ENCODE results near the gene CKAP2L.
"Not testable (repeated sequence)": the region's sequence is repeated elsewhere in the genome, so short reads cannot be mapped to it uniquely, and the experiment has no call there.

Gene CKAP2L

DNA sequence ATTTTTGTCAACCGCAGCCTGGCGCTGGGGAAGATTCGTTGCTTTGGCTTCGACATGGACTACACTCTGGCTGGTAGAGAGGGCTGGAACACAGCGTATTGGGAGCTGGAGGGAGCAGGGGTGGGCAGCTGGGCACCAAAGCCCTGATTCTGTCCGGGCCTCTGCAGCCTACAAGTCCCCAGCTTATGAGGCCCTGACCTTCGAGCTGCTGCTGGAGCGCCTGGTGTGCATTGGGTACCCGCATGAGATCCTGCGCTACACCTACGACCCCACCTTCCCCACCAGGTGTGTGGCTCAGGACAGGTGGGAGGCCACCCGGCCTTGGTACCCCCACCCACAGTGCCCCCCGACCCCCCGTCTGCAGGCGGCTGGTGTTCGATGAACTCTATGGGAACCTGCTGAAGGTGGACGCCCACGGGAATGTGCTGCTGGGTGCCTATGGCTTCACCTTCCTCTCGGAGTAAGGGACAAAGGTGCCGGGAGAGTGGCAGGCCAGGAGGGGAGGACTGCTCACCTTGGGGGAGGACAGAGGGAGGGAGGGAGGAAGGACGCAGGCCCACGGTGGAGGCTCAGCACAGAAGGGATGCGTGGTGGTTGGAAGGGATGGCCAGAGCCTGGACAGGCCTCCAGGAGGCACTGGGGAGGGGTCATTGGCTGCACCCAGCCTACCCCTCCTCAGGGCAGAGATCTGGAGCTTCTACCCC is 42.4 kb downstream of the CKAP2L start:
- H3K36me3 ChIP-seq (ENCODE audit: control insufficient read depth in 2 of 2, insufficient read depth in 2 of 2, low read length in 2 of 2): no peaks in the 10 kb centered on the region
- H3K9ac ChIP-seq (ENCODE audit: low read depth in 1 of 2, low read length in 2 of 2): no peak overlapping the region
- peaks cover 0 to 2% of the 10 kb centered on the region in 2 donors for H3K27me3 ChIP-seq (ENCODE audit: control insufficient read depth in 2 of 2, insufficient read depth in 2 of 2, low read length in 2 of 2)
- H3K4me1 ChIP-seq (ENCODE audit: control insufficient read depth in 2 of 2, insufficient read depth in 2 of 2, low read length in 2 of 2): no peaks in the 10 kb centered on the region
- no peaks in the 10 kb centered on the region for H3K9me3 ChIP-seq (ENCODE audit: control insufficient read depth in 2 of 2, low read length in 2 of 2)
- H3K27ac ChIP-seq (ENCODE audit: low read depth in 2 of 2, low read length in 2 of 2): no peak overlapping the region
- H3K4me3 ChIP-seq (ENCODE audit: low read length in 2 of 2): no peak overlapping the region

DNA sequence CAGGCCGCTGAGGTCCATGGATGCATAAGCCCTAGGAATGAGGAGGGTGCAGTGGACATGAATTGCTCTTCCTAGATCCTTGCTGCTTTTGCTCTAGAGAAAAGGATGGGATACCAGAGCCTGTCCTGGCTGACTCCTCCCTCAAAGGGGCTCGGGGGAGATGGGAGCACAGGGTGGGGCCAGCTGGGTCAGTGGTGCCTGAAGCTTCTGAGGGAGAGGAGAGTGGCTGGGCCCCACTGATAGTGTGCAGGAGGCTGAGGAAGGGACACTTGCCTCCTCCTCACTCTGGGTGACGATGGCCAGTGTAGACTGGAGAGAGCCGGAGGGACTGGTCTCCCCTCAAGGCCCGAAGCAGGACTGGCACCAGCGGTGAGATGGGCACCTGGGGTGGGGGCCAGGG is 43.6 kb downstream of the CKAP2L start, which contains the start of gene NT5DC4:
TSS of gene NT5DC4 (plus strand) at position 236 of the 400 bp plus-strand sequence. CDS start at position 296, 60 bp downstream.
- H3K4me1 ChIP-seq (ENCODE audit: control insufficient read depth in 2 of 2, insufficient read depth in 2 of 2, low read length in 2 of 2): no peaks in the 10 kb centered on the region
- no peak within 1 kb of the TSS for H3K9ac ChIP-seq (ENCODE audit: low read depth in 1 of 2, low read length in 2 of 2)
- no peak within 1 kb of the TSS for H3K27ac ChIP-seq (ENCODE audit: low read depth in 2 of 2, low read length in 2 of 2)
- H3K36me3 ChIP-seq (ENCODE audit: control insufficient read depth in 2 of 2, insufficient read depth in 2 of 2, low read length in 2 of 2): no peaks in the 10 kb centered on the region
- H3K4me3 ChIP-seq (ENCODE audit: low read length in 2 of 2): no peak within 1 kb of the TSS
- peaks cover 0 to 2% of the 10 kb centered on the region in 2 donors for H3K27me3 ChIP-seq (ENCODE audit: control insufficient read depth in 2 of 2, insufficient read depth in 2 of 2, low read length in 2 of 2)
- no peaks in the 10 kb centered on the region for H3K9me3 ChIP-seq (ENCODE audit: control insufficient read depth in 2 of 2, low read length in 2 of 2)

DNA sequence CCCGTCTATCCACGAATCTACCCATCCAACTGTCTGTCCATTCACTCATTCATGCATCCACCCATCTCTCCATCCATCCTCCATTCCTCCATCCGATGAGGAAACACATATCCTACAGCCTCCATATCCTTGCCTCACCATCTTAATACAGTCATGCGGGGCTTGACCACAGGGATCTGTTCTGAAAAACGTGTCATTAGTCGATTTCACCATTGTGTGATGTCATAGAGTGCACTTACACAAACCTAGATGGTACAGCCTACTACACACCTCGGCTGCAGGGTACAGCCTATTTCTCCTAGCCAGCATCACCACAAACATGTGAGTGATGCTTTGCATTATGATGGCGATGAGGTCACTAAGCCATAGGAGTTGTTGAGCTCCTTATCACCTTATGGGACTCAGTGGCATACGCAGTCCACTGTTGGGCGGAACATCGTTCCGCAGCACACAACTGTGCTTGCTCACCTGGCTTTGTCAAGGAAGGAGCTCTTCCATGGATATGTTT is 45.5 kb downstream of the CKAP2L start:
- Histone ChIP-seq H3K9ac (ENCODE audit: low read depth in 1 of 2, low read length in 2 of 2) (no peak overlapping the region), H3K4me1 (ENCODE audit: control insufficient read depth in 2 of 2, insufficient read depth in 2 of 2, low read length in 2 of 2) (no peaks in the 10 kb centered on the region), H3K4me3 (ENCODE audit: low read length in 2 of 2) (no peak overlapping the region), H3K36me3 (ENCODE audit: control insufficient read depth in 2 of 2, insufficient read depth in 2 of 2, low read length in 2 of 2) (no peaks in the 10 kb centered on the region), H3K27ac (ENCODE audit: low read depth in 2 of 2, low read length in 2 of 2) (no peak overlapping the region), H3K9me3 (ENCODE audit: control insufficient read depth in 2 of 2, low read length in 2 of 2) (no peaks in the 10 kb centered on the region), H3K27me3 (ENCODE audit: control insufficient read depth in 2 of 2, insufficient read depth in 2 of 2, low read length in 2 of 2) (peaks cover 0 to 2% of the 10 kb centered on the region in 2 donors)

DNA sequence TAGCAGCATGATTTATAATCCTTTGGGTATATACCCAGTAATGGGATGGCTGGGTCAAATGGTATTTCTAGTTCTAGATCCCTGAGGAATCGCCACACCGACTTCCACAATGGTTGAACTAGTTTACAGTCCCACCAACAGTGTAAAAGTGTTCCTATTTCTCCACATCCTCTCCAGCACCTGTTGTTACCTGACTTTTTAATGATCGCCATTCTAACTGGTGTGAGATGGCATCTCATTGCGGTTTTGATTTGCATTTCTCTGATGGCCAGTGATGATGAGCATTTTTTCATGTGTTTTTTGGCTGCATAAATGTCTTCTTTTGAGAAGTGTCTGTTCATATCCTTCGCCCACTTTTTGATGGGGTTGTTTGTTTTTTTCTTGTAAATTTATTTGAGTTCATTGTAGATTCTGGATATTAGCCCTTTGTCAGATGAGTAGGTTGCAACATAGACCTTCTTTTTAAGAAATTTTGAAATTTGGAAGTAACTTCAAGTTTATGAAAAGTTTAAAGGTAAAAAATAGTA is 47.5 kb downstream of the CKAP2L start:
- H3K27ac ChIP-seq (ENCODE audit: low read depth in 2 of 2, low read length in 2 of 2): not testable (repeated sequence)

DNA sequence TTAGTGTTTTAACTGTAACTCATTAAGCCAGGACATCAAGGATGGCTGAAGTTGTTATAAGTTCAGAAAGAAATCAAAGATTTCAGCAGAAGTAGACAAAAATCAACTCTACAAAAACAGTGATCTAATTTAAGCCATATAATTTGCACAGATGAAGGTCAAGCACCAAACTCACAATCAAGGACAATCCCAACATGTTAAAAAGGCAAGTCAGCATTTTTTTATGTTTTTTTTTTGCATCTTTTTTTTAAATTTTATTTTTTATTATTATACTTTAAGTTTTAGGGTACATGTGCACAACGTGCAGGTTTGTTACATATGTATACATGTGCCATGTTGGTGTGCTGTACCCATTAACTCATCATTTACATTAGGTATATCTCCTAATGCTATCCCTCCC is 48.3 kb downstream of the CKAP2L start:
- not testable (repeated sequence) for H3K36me3 ChIP-seq (ENCODE audit: control insufficient read depth in 2 of 2, insufficient read depth in 2 of 2, low read length in 2 of 2); H3K27me3 ChIP-seq (ENCODE audit: control insufficient read depth in 2 of 2, insufficient read depth in 2 of 2, low read length in 2 of 2); H3K4me1 ChIP-seq (ENCODE audit: control insufficient read depth in 2 of 2, insufficient read depth in 2 of 2, low read length in 2 of 2); H3K27ac ChIP-seq (ENCODE audit: low read depth in 2 of 2, low read length in 2 of 2); H3K9me3 ChIP-seq (ENCODE audit: control insufficient read depth in 2 of 2, low read length in 2 of 2); H3K9ac ChIP-seq (ENCODE audit: low read depth in 1 of 2, low read length in 2 of 2); H3K4me3 ChIP-seq (ENCODE audit: low read length in 2 of 2)

More for the DNA sequence above, 47.5 kb downstream of the CKAP2L start:
- H3K27me3 ChIP-seq (ENCODE audit: control insufficient read depth in 2 of 2, insufficient read depth in 2 of 2, low read length in 2 of 2); H3K36me3 ChIP-seq (ENCODE audit: control insufficient read depth in 2 of 2, insufficient read depth in 2 of 2, low read length in 2 of 2); H3K9me3 ChIP-seq (ENCODE audit: control insufficient read depth in 2 of 2, low read length in 2 of 2); H3K4me3 ChIP-seq (ENCODE audit: low read length in 2 of 2); H3K4me1 ChIP-seq (ENCODE audit: control insufficient read depth in 2 of 2, insufficient read depth in 2 of 2, low read length in 2 of 2); H3K9ac ChIP-seq (ENCODE audit: low read depth in 1 of 2, low read length in 2 of 2): not testable (repeated sequence)

DNA sequence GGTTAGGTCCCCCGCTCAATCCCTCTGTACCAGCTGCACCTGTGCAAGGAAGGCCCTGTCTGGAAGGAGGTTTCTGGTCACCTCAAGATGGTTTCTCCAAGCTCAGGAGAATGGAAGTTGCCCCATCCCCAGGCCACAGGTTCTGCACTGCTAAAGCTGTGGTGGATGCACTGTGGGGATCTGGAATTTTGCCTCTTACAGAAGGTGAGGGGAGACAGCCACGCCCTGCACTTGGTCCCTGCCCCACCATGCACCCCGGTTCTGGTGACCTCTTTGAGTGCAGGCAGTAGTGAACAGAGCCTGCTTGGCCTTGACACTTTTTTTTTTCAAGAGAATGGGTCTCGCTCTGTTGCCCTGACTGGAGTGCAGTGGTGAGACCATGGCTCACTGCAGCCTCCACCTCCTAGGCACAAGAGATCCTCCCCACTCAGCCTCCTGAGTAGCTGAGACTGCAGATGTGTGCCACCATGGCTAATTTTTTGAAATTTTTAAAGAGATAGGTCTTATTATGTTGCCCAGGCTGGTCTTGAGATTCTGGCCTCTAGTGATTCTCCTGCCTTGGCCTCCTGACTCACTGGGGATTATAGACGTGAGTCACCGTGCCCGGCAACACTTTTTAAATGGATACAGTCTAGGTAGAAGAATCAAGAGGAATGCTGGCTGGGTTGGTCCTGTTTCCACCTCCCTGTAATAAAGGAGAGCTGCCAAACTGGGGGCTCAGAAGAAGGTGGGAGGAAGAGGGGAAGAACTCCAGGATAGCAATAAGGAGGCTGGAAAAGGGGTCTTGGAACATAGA is 49.4 kb downstream of the CKAP2L start:
- Histone ChIP-seq H3K27me3 (ENCODE audit: control insufficient read depth in 2 of 2, insufficient read depth in 2 of 2, low read length in 2 of 2) (peaks cover 0 to 2% of the 10 kb centered on the region in 2 donors), H3K9ac (ENCODE audit: low read depth in 1 of 2, low read length in 2 of 2) (no peak overlapping the region), H3K27ac (ENCODE audit: low read depth in 2 of 2, low read length in 2 of 2) (no peak overlapping the region), H3K9me3 (ENCODE audit: control insufficient read depth in 2 of 2, low read length in 2 of 2) (no peaks in the 10 kb centered on the region), H3K4me1 (ENCODE audit: control insufficient read depth in 2 of 2, insufficient read depth in 2 of 2, low read length in 2 of 2) (no peaks in the 10 kb centered on the region), H3K36me3 (ENCODE audit: control insufficient read depth in 2 of 2, insufficient read depth in 2 of 2, low read length in 2 of 2) (no peaks in the 10 kb centered on the region), H3K4me3 (ENCODE audit: low read length in 2 of 2) (no peak overlapping the region)

DNA sequence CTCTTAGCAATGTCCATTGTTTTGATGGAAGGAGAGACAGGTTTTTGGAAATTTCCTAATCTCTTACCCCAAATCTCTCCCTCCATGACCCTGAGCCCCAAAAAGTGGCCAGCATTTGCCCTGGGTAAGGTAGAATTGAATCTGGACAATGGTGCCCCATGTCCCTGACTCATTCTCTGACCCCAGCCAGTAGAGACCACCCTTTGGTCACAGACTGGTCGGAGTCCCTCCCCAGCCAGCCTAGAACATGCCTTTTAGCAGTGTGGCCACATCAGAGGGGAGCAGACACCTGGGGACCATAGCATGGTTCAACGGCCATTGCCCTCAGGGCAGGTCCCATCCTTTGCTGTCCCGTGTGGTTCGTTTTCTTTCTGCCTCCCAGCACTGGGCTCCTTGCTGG is 50.1 kb downstream of the CKAP2L start:
- no peak overlapping the region for H3K4me3 ChIP-seq (ENCODE audit: low read length in 2 of 2)
- no peaks in the 10 kb centered on the region for H3K4me1 ChIP-seq (ENCODE audit: control insufficient read depth in 2 of 2, insufficient read depth in 2 of 2, low read length in 2 of 2)
- H3K9me3 ChIP-seq (ENCODE audit: control insufficient read depth in 2 of 2, low read length in 2 of 2): no peaks in the 10 kb centered on the region
- no peak overlapping the region for H3K27ac ChIP-seq (ENCODE audit: low read depth in 2 of 2, low read length in 2 of 2)
- H3K9ac ChIP-seq (ENCODE audit: low read depth in 1 of 2, low read length in 2 of 2): no peak overlapping the region
- peaks cover 0 to 2% of the 10 kb centered on the region in 2 donors for H3K27me3 ChIP-seq (ENCODE audit: control insufficient read depth in 2 of 2, insufficient read depth in 2 of 2, low read length in 2 of 2)
- no peaks in the 10 kb centered on the region for H3K36me3 ChIP-seq (ENCODE audit: control insufficient read depth in 2 of 2, insufficient read depth in 2 of 2, low read length in 2 of 2)

DNA sequence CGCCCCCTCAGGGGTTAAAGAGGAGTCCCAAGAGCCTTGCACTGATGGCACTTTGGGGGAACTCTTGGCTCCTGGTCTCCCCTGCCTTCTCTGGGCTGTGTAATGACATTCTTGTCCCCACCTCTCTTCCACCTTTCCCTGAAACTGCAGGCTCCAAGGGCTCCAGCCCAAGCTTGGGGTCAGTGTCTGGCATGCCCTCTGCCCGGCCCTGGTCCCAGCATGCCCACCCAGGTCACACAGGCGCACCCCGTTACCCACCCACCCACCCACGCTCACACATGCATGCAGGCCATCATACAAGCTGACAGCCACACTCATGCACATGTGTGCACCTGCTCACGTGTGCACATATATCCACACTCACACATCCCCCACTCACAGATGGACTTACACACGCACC is 50.5 kb downstream of the CKAP2L start:
- Histone ChIP-seq H3K4me3 (ENCODE audit: low read length in 2 of 2) (no peak overlapping the region), H3K9ac (ENCODE audit: low read depth in 1 of 2, low read length in 2 of 2) (no peak overlapping the region), H3K27ac (ENCODE audit: low read depth in 2 of 2, low read length in 2 of 2) (no peak overlapping the region), H3K4me1 (ENCODE audit: control insufficient read depth in 2 of 2, insufficient read depth in 2 of 2, low read length in 2 of 2) (no peaks in the 10 kb centered on the region), H3K36me3 (ENCODE audit: control insufficient read depth in 2 of 2, insufficient read depth in 2 of 2, low read length in 2 of 2) (no peaks in the 10 kb centered on the region), H3K9me3 (ENCODE audit: control insufficient read depth in 2 of 2, low read length in 2 of 2) (no peaks in the 10 kb centered on the region), H3K27me3 (ENCODE audit: control insufficient read depth in 2 of 2, insufficient read depth in 2 of 2, low read length in 2 of 2) (no peaks in the 10 kb centered on the region)

DNA sequence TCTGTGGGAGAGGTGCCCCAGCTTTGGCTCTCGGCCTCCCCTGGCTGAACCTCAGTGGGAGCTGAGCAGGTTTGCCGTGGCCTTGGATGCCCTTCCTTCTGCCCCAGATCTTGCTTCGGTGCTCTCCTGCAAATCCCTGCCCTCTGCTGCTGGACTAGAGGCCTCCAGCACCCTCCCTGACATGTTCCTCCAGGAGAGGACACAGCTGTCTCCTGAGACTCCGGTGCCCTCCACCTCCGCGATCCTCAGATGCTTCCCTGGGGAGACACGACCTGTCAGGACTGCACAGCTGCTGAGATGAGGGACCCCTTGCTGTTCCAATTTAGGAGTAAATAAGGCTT is 50.9 kb downstream of the CKAP2L start:
- Histone ChIP-seq H3K4me3 (ENCODE audit: low read length in 2 of 2) (no peak overlapping the region), H3K27me3 (ENCODE audit: control insufficient read depth in 2 of 2, insufficient read depth in 2 of 2, low read length in 2 of 2) (no peaks in the 10 kb centered on the region), H3K4me1 (ENCODE audit: control insufficient read depth in 2 of 2, insufficient read depth in 2 of 2, low read length in 2 of 2) (no peaks in the 10 kb centered on the region), H3K36me3 (ENCODE audit: control insufficient read depth in 2 of 2, insufficient read depth in 2 of 2, low read length in 2 of 2) (no peaks in the 10 kb centered on the region), H3K27ac (ENCODE audit: low read depth in 2 of 2, low read length in 2 of 2) (no peak overlapping the region), H3K9ac (ENCODE audit: low read depth in 1 of 2, low read length in 2 of 2) (no peak overlapping the region), H3K9me3 (ENCODE audit: control insufficient read depth in 2 of 2, low read length in 2 of 2) (no peaks in the 10 kb centered on the region)

DNA sequence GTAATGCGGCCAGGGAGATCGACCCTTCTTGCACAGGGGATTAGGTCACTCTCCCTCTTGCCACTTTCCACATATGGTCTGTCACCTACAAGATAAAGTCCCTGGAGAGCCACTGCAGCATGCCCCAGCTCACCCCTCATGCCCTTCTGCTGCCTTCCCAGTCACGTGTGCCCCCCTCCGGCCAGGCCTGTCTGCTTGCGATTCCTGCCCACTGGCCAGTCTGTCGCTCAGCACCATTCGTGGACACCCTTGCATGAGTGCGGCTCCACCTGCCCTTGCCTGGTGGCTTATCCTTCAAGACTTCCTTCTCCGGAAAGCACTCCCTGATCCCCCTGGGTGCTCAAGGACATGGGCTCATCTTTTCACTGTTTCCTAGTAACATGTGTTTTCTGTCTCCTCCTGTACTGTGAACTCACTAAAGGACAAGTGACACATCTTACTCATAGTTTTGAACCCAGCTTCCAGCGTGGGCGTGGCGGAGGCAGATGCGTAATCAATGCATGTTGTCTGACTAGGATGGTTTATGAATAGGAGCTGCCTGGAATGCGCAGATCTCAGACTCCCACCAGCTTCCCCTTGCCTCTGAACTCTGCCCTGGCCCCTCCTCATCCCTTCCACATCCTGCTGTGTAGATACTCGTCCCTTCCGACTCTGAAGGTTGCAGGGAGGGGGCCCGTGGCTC is 51.4 kb downstream of the CKAP2L start:
- no peaks in the 10 kb centered on the region for H3K36me3 ChIP-seq (ENCODE audit: control insufficient read depth in 2 of 2, insufficient read depth in 2 of 2, low read length in 2 of 2)
- no peak overlapping the region for H3K4me3 ChIP-seq (ENCODE audit: low read length in 2 of 2)
- no peaks in the 10 kb centered on the region for H3K9me3 ChIP-seq (ENCODE audit: control insufficient read depth in 2 of 2, low read length in 2 of 2)
- no peaks in the 10 kb centered on the region for H3K27me3 ChIP-seq (ENCODE audit: control insufficient read depth in 2 of 2, insufficient read depth in 2 of 2, low read length in 2 of 2)
- no peak overlapping the region for H3K27ac ChIP-seq (ENCODE audit: low read depth in 2 of 2, low read length in 2 of 2)
- H3K9ac ChIP-seq (ENCODE audit: low read depth in 1 of 2, low read length in 2 of 2): no peak overlapping the region
- no peaks in the 10 kb centered on the region for H3K4me1 ChIP-seq (ENCODE audit: control insufficient read depth in 2 of 2, insufficient read depth in 2 of 2, low read length in 2 of 2)

Measured in mucosa of rectum (tissue), 2 donors.